HUDEP-2 (cell line): ENCODE data around the gene ING1.
"Not testable (repeated sequence)": the region's sequence is repeated elsewhere in the genome, so short reads cannot be mapped to it uniquely, and the experiment has no call there.

Source experiments
- DNase-seq, 76 experiments: peaks; one replicate each; lab custom pipeline; 2025; ENCODE audit not compliant: unreplicated experiment in 76 of 76; lab: John Stamatoyannopoulos, UW

Gene ING1

DNA sequence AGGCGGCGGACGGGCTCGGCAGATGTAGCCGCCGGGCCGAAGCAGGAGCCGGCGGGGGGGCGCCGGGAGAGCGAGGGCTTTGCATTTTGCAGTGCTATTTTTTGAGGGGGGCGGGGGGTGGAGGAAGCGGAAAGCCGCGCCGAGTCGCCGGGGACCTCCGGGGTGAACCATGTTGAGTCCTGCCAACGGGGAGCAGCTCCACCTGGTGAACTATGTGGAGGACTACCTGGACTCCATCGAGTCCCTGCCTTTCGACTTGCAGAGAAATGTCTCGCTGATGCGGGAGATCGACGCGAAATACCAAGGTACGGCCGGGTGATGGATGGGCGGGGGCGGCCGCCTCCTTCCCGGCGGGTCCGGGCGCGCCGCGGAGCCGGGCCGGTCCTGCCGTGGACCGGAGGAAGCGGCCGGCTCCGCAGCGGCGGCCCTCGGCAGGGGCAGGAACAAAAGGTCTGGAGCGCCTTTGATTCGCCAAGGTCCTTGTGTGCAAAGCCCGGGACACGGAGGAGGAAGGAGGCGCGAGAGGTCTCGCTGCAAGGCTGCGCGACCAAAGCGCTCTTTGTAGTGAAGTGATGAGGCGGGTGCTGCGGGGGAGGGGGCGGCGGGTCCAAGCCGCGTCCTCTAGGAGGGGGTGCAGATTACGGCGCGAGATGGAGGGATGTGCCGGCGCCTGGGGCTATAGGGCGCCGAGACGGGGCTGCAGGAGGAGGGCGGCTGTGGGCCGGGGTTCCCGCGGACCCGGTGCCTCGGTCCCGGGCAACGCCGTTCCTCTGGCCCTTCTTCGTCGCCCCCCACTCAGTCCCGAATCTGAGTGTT, 689 bp downstream of the ING1 start:
- DNase-seq, result peak in 40 of 76 experiments; percentile 2 to 58 (median 28)

DNA sequence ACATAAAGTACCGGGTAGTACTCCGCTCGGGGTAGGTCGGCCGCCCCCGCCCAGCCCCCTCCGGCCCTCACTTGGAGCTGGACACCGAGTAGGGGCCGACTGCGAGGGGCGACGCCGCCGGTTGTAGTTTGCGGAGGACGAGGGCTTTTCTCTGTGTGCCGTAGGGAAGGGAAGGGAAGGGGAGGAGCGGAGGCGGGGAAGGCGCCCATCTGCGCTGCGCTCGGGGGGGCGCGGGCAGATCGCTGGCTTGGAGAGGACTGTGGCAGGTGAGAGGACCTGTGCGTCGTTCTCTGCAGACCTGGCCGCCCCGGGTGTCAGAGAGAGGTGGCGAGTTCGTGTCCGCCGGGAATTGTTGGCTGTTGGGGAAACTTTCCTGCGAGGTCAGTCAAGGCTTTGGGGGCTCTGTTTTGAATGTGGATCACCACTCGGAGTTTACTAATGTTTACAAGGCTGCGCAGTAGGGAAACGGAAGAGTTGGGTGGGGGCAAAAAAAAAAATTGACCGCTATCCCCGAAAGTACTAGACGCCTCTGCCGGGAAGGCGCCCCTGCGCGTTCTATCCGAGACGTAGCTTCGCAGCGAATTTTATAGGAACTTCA, 1.4 kb downstream of the ING1 start:
- peak in 31 of 76 experiments; percentile 9 to 68 (median 50) for DNase-seq

DNA sequence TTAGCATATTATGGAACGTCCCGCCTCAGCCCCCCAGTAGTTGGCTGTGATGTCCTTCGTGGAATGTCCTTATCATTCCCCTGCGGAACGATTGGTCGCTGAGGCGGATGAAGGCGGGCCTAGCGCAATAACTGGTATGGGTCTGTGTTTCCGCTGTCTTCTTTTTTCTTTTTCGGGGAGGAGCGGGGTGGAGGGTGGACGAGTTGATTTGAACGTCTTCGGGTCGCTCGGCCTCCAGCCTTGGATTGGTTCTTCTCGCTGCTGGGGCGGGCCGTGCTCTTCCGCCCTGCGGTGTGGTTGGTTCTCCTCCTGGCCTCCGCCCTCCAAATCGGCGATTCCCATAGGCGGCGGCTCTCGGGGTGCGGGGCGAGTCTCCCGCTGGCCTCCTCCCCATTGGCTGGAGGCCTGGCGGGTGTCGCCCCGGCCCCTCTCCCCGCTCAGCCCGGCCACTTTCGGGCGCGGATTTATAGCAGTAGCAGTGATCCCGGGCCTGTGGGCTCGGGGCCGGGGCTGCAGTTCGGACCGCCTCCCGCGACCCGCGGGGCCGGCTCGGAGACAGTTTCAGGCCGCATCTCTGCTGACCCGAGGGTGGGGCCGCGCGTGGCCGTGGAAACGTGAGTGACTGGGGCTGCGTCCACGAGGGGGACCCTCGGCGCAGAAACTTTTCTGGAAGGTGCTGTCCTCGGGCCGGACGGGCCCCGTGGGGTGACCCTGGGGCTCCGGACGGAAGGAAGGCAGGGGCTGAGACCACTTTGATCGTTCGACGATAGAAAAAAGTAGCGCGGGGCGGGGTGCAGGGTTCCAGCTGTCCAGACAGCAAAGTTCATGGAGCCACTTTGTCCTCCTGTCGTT, 2.1 kb downstream of the ING1 start:
- peak in 75 of 76 experiments; percentile 43 to 100 (median 96) for DNase-seq

GRCh38 chr13:110716247-110716515, 2.7 kb downstream of the ING1 start:
- peak in 10 of 76 experiments; percentile 4 to 42 (median 18) for DNase-seq

GRCh38 chr13:110719036-110719710, 5.7 kb downstream of the ING1 start:
- no peak for DNase-seq

DNA sequence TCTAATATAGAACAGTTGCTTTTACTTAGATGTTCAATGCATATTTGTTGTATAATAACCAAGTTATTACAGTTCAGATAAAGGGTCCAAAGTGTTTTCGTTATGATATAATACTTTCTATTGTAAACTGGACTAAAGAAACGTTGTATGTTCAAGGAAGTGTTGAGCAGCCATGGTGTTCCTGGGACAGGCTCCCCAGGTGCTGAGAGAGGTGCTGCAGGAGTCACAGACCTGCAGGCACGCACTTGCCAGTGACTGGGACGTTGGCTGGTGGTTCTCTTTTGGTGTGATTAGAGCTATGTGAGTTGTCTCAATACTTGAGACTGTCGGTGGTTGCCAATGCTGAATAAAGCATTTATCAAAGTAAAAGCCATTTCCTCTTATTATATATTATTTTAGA, 9.5 kb downstream of the ING1 start:
- no peak for DNase-seq

DNA sequence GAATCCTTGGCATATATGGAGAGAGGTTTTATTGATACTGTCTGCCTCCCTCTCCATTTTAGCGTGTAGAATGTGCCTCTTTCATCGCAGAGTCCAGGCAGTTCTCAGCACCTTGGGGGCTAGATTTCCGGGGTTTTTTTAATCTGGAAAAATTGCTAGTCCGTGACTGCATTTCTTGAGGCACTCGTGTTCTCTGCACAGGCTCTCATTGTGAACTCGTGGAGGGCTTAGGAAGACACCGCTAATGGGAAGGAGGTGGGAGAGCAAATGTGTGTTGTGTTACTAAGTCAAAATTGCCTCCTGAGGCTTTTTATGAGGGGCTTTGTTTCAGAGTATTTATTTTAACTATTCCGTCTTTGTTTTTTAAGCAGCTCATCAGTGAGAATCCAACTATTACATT, 10.1 kb downstream of the ING1 start:
- DNase-seq, result no peak

GRCh38 chr13:110726153-110726552, 12.7 kb downstream of the ING1 start:
- not testable (repeated sequence) for DNase-seq

DNA sequence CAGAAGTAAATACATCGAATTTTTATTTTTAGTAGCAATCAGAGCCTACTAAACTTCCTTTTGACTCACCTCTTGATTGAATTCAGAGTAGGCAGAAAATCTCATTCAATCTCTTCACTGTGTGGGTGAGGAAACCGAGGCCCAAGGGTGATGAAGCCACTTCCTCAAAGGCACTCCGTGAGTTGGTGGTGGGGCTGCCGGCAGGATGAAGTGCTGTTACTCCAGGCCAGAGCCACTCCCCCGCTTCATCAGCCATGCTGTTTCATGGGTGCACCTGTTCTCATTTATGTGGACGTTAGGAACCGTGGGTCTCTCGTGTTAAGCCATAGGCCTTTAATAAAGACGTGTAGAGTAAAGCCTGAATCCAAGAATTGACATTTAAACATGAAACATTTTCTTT, 13.2 kb downstream of the ING1 start:
- no peak for DNase-seq

DNA sequence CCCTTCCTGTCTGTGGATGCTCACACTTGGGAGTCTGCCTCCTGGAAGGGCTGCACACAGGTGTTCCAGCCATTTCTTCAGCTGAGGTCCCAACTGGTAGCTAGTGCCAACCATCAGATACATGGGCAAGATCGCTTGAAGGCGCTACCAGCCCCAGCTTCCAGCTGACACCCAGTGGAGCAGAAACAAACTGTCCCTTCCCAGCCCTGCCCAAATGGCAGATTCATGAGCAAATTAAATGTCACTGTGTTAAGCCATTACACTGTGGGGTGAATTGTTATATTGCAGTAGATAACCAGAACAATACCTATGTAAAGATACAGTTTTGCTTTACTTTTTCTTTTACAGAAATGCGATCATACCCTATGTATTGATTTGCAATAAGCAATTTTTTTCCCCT, 17.6 kb downstream of the ING1 start:
- DNase-seq, result no peak

GRCh38 chr13:110734561-110734960, 21.1 kb downstream of the ING1 start:
- no peak for DNase-seq

GRCh38 chr13:110737555-110737954, 24.1 kb downstream of the ING1 start:
- DNase-seq, result no peak

GRCh38 chr13:110743687-110744086, 30.2 kb downstream of the ING1 start:
- no peak for DNase-seq

DNA sequence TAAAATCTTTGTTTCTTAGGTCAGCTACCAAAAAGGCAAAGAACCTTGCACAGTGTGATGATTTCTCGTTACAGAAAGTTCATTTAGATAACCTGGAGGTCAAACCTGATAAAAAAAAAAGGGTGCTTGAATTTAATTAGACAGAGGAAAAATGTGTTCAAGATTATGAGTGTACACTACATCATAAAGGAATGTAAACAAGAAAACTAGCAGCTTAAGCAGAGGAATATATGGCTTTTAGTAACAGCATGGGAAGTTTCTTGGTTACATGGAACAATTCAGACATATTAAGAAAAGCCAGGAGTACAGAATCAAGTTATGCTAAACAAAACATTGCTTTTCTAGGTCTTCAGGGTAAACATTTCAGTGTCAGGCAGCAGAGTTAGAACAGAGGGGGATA, 32.9 kb downstream of the ING1 start:
- DNase-seq, result no peak

DNA sequence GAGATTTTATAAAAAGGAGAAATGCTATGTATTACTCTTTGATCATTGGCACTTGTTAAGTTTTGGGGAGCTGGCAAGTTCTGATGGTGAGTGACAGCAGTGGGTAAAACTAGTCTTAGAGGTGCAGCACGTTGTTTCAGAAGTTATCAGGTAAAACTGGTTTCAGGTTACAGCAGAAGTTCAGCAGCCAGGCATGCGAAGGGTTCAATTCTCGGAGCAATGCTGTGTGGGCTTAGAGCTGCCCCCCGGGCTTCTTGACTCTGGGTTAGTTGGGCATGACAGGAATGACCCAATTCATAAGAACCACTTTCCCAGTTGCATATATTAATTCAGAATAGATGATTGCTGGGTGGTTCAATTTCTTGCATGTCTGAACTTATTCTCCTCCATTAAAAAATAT, 34.8 kb downstream of the ING1 start:
- DNase-seq, result no peak

DNA sequence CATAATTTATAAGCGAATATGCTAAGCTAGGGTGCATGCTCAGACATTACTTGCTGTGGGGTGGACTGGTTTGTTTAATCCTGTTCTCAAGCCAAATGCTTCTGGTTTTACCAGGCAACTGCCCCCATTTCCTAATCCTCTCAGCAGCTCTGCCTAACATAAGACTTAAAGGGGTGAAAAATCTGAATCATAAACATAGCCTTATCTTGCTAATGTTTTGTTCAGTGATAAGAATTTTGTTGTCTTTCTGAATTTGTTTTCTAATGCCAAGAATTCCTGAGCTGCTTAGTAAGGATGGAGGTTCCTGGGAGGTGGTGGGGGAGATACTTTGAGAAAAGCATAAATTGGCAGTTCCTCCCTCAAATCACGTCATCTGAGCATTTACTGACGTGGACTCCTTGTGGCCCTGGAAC, 42.7 kb downstream of the ING1 start:
- DNase-seq, result no peak

DNA sequence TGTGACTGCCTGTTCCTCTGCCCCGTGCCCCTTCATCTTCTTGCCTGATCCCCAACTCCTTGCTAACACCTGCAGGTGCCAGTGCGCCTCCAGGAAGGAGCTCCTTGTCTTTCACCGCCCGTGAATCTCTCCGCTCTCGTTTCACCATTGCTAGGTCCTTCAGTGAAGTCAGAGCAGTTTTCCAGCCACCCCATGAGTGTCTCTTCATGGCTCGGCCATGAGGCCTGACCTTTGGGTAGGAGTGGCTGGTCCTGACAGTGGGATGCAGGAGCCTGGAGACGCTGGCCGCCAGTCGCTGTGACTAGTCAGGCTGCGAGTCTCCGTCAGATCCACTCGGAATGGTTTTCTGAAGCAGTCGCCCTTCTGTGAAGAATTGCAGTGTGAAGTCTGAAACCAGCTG, 43.8 kb downstream of the ING1 start:
- no peak for DNase-seq

DNA sequence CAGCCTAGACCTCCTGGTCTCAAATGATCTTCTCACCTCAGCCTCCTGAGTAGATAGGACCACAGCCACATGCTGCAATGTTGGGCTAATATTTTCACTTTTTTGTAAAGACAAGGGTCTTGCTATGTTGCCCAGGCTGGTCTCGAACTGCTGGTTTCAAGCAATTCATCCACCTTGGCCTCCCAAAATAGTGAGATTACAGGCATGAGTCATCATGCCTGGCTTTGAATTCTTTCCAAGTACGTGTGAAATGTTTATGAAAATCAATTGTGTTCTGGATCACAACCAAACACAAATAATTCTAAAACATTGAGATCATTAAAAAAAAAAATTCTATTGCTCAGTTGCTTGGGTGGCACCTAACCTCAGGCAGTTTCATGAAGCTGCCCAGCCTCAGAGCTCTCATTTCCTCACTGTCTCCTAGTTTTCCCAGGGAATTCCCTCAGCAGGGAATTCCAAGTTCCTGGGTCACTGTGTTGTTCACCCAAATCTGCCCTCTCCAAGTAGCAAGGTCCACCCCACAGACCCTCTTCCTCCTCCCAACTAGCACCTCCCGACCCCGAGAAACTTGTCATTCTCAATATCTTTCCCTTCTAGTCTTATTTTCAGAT, 44.8 kb downstream of the ING1 start:
- no peak for DNase-seq

DNA sequence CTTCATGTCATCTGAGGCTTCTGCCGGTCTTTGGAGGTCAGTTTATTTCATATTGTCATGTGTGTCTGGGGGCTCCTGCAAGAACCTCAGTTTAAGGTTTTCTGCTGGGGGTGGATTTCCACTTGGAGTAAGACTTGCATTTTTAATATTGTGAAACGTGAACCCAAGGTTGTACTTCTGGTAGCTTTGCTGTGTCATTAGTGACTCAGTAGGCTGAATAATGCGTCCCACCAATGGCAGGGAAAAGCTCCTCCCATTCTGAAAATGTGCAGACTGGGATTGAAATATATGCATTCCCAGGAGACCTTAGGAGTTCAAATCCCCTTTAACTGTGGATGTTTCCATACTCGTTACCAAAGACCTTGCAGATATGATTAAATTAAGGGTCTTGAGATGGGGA, 46.2 kb downstream of the ING1 start:
- DNase-seq, result no peak

DNA sequence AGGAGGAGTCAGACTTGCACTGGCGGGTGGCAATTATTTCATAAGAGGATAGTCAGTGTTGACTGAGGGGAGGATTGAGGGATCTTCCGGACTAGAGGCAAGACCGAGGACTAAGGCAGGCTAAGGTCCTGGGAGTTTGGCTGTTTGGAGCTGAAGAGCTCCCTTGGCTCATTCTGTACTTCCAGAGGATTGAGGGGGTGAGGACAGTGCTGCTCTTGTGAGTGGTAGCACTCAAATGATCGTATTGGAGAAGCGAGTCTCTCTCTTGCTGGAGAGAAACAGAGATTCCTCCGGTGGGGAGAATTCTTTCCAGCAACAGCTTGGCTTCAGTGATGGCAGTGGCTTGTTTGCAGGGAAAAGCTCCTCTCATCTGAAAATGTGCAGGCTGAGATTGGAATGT, 47.1 kb downstream of the ING1 start:
- DNase-seq, result no peak
